ENCODE data around the gene SLC9A3.

Gene SLC9A3

DNA sequence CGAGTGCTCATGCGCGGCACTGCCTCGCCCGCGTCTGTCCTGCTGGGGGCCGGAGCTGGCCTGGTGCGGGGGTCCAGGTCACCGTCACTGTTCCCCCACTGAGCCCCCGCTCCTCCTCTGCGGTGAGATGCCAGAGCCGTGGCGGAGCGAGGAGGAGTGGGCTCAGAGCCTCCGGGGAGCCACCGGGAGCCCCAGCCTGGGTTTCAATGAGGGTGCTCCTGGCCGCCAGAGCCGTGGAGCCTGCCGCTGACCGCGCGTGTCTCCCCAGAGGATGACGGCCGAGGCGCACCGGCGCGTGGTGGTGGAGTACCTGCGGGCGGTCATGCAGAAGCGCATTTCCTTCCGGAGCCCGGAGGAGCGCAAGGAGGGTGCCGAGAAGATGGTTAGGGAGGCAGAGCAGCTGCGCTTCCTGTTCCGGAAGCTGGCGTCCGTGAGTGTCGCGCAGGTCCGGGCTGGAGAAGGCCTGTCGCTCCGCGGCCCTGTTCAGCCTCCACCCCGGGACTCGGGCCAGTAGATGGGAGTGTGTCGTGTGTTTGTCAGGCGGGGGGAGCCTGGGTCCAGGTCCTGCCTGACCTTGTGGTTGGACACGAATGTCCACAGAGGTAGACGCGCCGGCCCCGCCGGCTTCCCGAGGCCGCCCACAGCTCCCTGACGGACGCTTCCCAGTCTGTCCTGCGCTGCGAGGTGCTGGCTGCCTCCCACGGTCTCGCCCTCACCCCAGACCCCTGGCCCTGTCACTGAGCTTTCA, 59.2 kb downstream of the SLC9A3 start:
- Histone ChIP-seq H3K4me1 (ENCODE audit: insufficient read depth, low read length) (peaks cover 2% of the 10 kb centered on the region; the same call in 1 of the 2 replicates), H2AFZ (ENCODE audit: low read depth, low read length) (no peak overlapping the region), H3K27me3 (ENCODE audit: insufficient read depth, low read length, poor library complexity) (no peaks in the 10 kb centered on the region), H3K4me2 (ENCODE audit: insufficient read depth, low read length) (no peak overlapping the region), H3K4me3 (ENCODE audit: low read depth in 1 of 2, low read length in 2 of 2) (no peak overlapping the region), H4K20me1 (ENCODE audit: insufficient read depth, low read length) (peaks cover 6% of the 10 kb centered on the region), H3K79me2 (ENCODE audit: insufficient read depth, low read length) (peaks cover 2% of the 10 kb centered on the region; the same call in 1 of the 2 replicates), H3K27ac (ENCODE audit: low read length) (no peak overlapping the region), H3K9ac (ENCODE audit: low read depth, low read length) (no peak overlapping the region), H3K9me3 (ENCODE audit: insufficient read depth, low read length, severe bottlenecking) (no peaks in the 10 kb centered on the region), H3K36me3 (ENCODE audit: insufficient read depth, low read length) (peaks cover 62% of the 10 kb centered on the region)
- no peak for ATAC-seq (ENCODE audit: insufficient read depth, low read depth)
- no peak for DNase-seq
- TF ChIP-seq CTCF (IDR thresholded peaks at IDR 0.05; ENCODE audit: borderline replicate concordance, extremely low read depth, low read length, poor library complexity, severe bottlenecking) (no peak), EZH2 (IDR thresholded peaks at IDR 0.05; ENCODE audit: borderline replicate concordance, low read depth, low read length, severe bottlenecking) (no peak)

- DNase-seq (no peak), ATAC-seq (ENCODE audit: insufficient read depth, low read depth) (no peak)
- Histone ChIP-seq H3K9me3 (ENCODE audit: insufficient read depth, low read length, severe bottlenecking) (no peaks in the 10 kb centered on the region), H3K36me3 (ENCODE audit: insufficient read depth, low read length) (peaks cover 65% of the 10 kb centered on the region), H3K4me2 (ENCODE audit: insufficient read depth, low read length) (no peak overlapping the region), H3K4me1 (ENCODE audit: insufficient read depth, low read length) (no peaks in the 10 kb centered on the region), H3K4me3 (ENCODE audit: low read depth in 1 of 2, low read length in 2 of 2) (no peak overlapping the region), H2AFZ (ENCODE audit: low read depth, low read length) (no peak overlapping the region), H4K20me1 (ENCODE audit: insufficient read depth, low read length) (peaks cover 7% of the 10 kb centered on the region), H3K9ac (ENCODE audit: low read depth, low read length) (no peak overlapping the region), H3K27ac (ENCODE audit: low read length) (no peak overlapping the region), H3K27me3 (ENCODE audit: insufficient read depth, low read length, poor library complexity) (no peaks in the 10 kb centered on the region), H3K79me2 (ENCODE audit: insufficient read depth, low read length) (no peaks in the 10 kb centered on the region)
- TF ChIP-seq EZH2 (IDR thresholded peaks at IDR 0.05; ENCODE audit: borderline replicate concordance, low read depth, low read length, severe bottlenecking) (no peak), CTCF (IDR thresholded peaks at IDR 0.05; ENCODE audit: borderline replicate concordance, extremely low read depth, low read length, poor library complexity, severe bottlenecking) (no peak)
These were observed 59.8 kb downstream of the SLC9A3 start for GRCh38 chr5:464446-464842.

- H3K27ac ChIP-seq (ENCODE audit: low read length), result no peak overlapping the region
- no peak for TF ChIP-seq CTCF (IDR thresholded peaks at IDR 0.05; ENCODE audit: borderline replicate concordance, extremely low read depth, low read length, poor library complexity, severe bottlenecking)
- TF ChIP-seq EZH2 (IDR thresholded peaks at IDR 0.05; ENCODE audit: borderline replicate concordance, low read depth, low read length, severe bottlenecking), result no peak
- H3K27me3 ChIP-seq (ENCODE audit: insufficient read depth, low read length, poor library complexity), result no peaks in the 10 kb centered on the region
- no peak overlapping the region for H3K4me3 ChIP-seq (ENCODE audit: low read depth in 1 of 2, low read length in 2 of 2)
- no peak overlapping the region for H3K9ac ChIP-seq (ENCODE audit: low read depth, low read length)
- H3K4me2 ChIP-seq (ENCODE audit: insufficient read depth, low read length), result no peak overlapping the region
- no peaks in the 10 kb centered on the region for H3K4me1 ChIP-seq (ENCODE audit: insufficient read depth, low read length)
- H4K20me1 ChIP-seq (ENCODE audit: insufficient read depth, low read length), result peaks cover 7% of the 10 kb centered on the region
- H3K36me3 ChIP-seq (ENCODE audit: insufficient read depth, low read length), result peaks cover 66% of the 10 kb centered on the region
- H3K9me3 ChIP-seq (ENCODE audit: insufficient read depth, low read length, severe bottlenecking), result no peaks in the 10 kb centered on the region
- no peak overlapping the region for H2AFZ ChIP-seq (ENCODE audit: low read depth, low read length)
- no peaks in the 10 kb centered on the region for H3K79me2 ChIP-seq (ENCODE audit: insufficient read depth, low read length)
- ATAC-seq (ENCODE audit: insufficient read depth, low read depth) (no peak), DNase-seq (no peak)
These were observed 60.3 kb downstream of the SLC9A3 start for GRCh38 chr5:463952-464351.

Measured in DND-41 (cell line).